Stimulated activated CD4-positive, alpha-beta T cell treated with anti-CD3 and anti-CD28 coated beads, Interleukin-4, amount 100 ng/mL, for 4 hours (primary cell): Measurements from ENCODE around the gene RBFOX2.
"Not testable (repeated sequence)": the region's sequence is repeated elsewhere in the genome, so short reads cannot be mapped to it uniquely, and the experiment has no call there.

Experiments used
- DNase-seq, 2 experiments: peaks; one replicate each; pipeline ENCODE4 v3.0.0-alpha.2; 2020

Gene RBFOX2

DNA sequence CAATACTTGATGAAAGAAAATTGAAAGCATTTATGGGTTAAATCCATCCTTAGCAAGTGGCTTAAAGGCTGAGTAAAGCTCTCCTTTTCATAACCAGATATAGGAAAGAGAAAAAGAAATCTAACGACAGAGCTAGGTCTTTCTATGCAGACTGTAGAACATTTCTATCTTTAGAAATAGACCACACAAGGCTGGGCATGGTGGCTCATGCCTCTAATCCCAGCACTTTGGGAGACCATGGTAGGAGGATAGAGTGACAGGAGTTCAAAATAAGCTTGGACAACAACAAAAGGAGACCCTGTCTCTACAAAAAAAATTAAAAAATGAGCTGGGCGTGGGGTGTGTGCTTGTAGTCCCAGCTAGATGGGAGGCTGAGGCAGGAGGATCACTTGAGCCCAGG, 220.2 kb downstream of the RBFOX2 start:
- no peak for DNase-seq

DNA sequence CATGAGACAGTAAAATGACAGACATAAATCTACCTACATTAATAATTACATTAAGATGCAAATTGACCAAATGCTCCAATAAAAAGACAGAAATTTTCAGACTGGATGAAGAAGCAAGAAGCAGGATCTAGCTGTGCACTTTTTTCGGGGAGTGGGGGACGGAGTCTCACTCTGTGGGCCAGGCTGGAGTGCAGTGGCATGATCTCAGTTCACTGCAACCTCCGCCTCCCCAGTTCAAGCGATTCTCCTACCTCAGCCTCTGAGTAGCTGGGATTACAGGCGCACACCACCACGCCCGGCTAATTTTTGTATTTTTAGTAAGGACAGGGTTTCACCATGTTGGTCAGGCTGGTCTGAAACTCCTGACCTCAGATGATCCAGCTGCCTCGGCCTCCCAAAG, 222.0 kb downstream of the RBFOX2 start:
- DNase-seq: not testable (repeated sequence)

DNA sequence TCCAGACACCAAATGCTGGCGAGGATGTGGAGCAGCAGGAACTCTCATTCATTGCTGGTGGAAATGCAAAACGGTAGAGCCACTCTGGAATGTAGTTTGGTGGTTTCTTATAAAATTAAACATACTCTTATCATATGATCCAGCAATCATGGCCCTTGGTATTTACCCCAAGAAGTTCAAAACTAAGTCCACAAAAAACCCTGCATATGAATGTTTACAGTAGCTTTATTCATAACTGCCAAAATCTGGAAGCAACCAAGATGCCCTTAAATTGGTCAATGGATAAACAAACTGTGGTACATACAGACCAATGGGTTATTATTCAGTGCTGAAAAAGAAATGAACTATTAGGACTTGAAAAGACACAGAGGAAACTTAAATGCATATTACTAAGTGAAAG, 223.2 kb downstream of the RBFOX2 start:
- no peak for DNase-seq

DNA sequence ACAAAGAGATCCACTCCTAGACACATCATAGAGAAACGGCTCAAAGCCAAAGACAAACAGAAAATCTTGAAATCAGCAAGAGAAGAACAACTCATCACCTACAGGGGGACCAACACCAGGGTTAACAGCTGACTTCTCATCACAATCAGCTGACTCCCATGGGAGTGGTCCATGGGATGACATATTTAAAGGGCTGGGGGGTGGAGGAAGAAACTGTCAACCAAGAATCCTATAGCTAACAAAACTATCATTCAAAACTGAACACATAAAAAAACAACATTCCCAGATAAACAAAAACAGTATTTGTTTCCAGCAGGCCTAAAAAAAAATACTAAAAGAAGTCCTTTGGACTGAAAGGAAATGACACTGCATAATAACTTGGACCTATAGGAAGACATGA, 224.2 kb downstream of the RBFOX2 start:
- DNase-seq: no peak

DNA sequence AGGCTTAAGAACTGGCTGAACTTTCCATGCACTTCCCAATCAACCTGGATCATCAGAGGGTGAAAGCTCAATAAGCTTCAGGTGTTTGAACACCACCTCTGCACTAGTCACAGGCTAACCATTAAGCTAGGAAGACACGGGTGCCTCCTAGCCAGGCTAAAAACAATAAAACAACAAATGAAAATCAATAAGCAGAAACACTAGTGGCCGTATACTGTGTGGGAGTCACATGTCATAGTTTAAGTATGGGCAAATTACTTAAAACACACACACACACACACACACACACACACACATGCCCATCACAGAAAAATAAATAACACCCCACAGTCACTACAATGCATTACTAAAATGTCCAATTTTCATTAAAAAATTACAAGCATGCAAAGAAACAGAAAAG, 225.7 kb downstream of the RBFOX2 start:
- no peak for DNase-seq

DNA sequence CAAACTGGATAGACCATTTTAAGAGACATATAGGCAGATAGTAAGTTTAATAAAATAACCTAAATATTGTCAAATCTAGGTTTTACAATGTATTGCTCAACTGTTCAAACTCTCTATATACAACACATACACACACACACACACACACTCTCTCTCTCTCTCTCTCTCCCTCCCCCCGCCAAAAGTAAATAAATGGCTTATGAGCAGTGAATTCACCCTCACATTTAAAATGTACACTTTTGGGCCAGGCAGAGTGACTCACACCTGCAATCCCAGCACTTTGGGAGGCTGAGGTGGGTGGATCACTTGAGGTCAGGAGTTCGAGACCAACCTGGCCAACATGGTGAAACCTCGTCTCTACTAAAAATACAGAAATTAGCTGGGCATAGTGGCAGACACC, 227.3 kb downstream of the RBFOX2 start:
- not testable (repeated sequence) for DNase-seq

DNA sequence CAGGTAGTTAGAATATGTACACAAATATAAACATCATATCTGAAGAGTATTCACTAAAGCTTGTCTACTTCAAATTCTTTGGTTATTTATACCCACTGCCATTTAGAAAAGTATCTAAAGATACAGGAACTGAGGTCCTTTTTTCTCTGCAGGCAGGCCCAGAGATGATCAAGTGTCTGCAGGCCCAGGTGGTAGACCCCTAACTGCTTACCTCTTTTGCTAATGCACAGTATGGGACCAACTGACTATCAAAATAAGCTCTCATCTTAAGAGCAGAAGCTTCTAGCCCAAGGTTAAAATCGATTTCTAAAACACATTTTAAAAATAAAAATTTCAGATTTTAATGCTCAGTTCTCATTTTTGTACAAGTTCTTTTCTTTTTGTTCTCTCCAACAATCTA, 229.5 kb downstream of the RBFOX2 start:
- no peak for DNase-seq

DNA sequence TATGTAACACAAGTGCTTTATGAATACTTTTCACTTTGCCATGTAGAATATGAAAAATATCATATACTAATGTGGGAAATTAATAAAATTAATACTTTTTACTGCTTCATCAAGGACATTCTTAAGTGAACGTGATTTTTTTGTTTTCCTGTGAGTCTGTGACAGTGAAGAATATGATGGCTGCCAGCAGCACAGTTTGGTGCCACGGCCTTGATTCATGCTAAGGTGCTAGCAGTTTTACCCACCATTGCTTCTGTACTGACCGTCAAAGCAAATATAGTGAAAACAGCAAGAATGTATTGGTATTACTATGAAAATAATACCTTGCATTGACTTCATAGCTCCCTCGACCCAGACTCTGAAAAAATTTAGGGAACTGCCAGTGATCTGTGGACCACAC, 231.2 kb downstream of the RBFOX2 start:
- no peak for DNase-seq

DNA sequence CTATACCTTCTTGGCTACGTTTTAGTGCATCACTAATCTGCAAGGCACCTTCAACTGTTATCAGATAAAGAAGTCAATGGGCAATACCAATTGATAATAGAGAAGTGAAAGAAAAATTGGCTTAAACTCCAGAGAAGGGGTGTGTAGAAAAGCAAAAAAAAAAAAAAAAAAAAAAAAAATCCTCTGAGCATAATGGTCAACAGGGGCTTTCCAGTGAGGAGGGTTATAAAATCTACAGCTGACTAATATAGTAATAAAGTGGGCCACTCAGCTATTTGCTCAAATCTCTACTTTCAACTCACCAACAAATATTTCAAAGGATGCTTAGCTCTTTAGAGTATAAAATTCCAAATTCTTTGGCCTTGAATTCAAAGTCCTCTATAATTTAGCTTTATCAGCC, 233.1 kb downstream of the RBFOX2 start:
- no peak for DNase-seq

DNA sequence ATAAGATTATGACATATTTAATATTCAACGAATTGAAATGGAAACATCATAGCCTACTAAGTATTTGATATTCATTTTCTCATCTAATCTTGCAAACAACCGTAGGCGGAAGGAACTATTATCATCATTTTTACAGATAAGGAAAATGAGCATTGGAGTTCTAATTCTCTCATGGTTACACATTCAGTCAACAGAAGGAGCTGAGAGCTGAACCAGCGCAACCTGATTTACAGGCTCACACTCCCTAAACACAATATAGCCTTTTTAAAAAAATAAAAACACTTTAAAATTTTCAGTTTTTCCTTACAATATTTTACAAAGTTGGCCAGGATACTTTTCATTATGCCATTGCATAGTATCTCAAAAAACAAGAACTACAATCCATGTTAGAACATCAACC, 236.1 kb downstream of the RBFOX2 start:
- DNase-seq: no peak

DNA sequence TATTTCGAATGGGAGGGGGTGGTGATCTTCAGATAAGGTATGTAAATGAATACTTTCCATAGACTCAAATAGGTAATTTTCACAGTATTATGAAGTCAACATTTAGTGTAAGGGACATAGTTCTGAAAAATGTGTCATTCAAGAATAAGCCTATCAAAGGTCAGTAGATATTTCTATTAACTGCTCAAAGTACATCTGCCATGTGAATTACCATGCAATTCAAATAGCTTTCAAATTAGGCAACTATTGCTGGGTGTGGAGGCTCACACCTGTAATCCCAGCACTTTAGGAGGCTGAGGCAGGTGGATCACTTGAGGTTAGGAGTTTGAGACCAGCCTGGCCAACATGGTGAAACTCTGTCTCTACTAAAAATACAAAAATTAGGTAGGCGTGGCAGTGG, 236.8 kb downstream of the RBFOX2 start:
- DNase-seq: not testable (repeated sequence)

DNA sequence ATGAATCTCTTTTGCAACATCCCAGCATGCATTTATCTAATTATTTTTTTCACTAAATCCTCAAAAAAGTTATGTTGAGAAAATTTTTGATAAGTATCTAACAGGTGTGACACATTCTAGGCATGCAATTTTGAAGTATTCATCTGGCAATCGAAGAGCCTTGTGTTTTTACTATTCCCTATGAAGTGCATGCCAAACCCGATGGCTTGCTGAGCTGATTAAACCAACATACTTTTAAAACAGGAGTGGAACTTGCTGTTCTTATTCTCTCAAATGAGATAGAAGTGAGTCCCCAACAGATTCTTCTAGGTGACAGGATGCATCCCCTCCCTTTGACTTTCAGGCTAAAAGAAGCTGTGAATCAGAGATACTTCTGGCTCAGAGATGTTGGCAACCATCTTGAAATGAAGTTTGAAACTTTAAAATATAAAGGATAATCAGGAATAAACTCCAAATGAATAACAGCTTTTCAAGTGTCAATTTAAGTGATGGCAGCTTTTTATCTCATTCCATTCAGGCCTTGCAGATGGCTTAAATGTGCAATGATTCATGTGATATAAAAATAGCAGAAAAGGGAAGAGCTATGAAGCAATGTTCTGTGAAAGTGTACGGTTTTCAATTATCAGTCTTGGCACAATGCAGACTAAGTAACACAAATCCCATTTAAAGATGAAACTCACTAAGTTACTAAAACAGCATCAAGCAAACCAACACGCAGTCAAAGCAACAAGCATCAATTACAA, 243.3 kb downstream of the RBFOX2 start:
- no peak for DNase-seq

DNA sequence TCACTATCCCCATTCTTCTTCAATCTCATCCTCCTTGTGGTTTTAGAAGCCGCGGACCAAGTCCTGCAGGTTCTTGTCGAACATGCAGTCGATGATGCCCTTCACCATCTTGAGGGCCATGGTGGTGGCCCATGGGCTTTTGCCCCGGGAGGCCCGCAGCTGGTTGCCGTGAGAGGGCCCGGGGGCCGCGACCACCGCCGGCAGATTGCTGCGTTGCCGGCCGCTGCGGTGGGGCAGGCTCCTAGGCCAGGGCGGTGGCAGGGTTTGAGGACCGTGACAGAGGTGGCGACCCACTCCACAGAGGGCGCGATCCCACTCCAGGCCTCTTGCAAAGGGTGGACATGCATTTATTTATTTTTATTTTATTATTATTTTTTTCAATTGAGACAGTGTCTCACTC, 244.0 kb downstream of the RBFOX2 start:
- no peak for DNase-seq

DNA sequence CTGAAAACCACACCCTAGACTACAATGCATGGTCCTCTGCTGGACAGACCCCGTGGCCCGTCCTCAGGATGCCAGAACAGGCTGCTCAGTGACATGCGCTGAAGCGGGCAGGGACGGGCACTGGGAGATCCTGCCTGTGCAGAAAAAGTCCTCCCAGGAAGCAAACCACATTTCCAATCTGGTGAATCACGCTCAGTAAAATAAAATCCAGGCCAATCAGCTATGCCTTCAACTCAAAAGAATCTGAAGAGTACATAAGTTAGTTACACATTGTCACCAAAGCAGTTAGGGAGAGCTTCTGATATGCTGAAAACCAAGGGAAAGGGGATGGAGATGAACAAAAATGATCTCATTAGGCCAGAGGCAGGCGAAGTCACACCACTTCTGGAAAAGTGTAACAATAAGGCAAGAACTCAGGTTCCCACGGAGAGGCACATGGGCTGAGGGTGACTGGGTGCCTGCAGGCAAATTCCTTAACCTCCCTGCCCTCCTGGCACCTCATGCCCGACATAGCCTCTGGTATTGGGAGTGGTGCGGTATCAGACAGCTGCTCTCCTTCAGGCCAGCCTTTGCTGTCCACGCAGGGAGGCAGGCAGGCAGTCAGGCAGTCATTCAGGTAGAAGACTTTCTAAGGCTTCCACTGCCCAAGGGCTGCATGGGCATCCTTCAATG, 244.5 kb downstream of the RBFOX2 start:
- no peak for DNase-seq

DNA sequence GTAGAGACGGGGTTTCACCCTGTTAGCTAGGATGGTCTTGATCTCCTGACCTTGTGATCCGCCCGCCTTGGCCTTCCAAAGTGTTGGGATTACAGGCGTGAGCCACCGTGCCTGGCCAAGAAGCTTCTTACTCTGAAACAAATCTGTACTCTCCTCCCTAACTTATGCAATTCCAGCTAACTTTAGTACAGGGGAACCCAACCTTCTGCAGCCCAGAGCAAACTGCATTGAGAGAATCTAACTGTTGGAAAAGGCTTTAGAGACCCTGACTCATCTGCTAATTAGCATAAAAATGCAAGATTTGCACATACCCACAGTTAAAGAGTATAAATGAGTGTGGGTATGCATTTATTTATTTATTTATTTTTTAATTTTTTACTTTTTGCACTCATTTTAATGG, 246.1 kb downstream of the RBFOX2 start:
- DNase-seq: no peak

DNA sequence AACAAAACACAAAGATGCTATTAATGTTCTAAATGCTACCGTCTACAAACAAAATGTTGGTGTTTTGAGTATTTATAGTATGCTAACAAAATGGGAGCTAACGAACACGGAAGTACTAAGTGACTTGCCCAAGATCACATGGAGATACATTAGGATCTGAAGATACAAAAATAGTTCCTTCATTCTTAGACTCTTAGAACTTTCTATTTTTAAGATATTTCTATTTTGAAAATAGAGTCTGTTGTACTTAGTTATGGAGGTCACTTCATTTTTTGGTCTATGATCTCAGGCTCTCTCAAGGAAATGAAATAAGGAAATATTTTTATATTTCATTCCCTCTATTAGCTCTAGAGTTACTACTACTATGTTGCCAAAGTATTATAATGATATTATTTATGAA, 246.7 kb downstream of the RBFOX2 start:
- DNase-seq: no peak

DNA sequence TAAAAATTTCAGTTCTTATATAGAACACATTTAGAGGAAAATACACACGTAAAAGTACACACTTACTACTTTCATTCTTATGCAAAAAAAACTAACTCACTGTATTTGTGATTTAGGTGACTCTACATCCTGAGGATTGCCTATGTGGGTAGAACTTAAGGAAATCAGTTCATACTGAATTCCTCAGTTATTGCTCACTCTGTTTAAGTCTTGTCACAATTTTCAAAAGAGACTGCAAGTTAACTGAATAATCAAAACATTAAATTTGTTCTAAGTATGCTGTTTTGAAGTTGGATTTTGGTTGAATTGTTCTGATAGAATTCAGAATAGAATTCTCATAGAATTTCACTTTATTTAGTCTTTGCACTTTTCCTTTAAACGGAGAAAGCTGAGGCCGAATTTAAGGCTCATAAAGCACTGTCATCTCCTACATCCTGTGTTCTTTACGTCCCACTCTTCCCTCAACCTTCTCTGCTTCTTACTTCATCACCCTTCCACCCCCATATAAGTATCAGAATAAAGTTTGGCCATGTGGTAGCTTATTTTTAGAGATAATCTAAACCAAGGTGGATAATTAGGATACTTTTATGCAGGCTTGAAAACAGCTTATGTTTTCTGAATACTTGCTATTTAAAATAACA, 251.2 kb downstream of the RBFOX2 start:
- DNase-seq: no peak

DNA sequence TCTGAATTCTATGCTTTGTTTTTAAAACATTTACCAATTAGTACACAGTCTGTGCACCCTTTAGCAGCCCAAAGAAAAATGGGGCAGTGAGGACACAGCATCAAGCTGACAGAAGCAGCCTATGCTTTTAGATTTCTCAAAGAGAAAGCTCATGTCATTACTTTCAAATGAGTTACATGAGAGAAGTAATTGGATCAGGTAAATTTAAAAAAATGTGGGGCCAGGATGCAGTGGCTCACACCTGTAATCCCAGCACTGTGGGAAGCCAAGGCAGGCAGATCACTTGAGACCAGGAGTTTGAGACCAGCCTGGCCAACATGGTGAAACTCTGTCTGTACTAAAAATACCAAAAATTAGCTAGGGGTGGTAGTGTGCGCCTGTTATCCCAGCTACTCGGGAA, 253.3 kb downstream of the RBFOX2 start:
- no peak for DNase-seq

DNA sequence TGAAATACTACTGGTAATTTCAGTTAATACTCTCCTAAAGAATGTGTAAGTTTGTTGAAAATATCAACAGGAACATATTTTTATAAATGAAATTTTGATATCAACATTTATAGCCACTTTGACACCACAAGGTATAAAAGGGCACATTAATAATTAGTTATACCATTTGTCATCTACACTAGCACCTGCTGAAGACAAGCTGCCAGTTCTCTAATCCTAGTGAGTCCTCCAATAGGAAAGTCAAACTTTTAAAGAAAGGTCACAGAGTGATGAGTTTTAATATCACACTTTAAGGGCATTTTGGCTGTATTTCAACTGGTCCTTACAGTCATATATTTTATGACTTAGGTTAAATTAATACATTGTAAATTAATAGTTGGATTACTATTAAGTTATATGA, 258.6 kb downstream of the RBFOX2 start:
- DNase-seq: no peak

DNA sequence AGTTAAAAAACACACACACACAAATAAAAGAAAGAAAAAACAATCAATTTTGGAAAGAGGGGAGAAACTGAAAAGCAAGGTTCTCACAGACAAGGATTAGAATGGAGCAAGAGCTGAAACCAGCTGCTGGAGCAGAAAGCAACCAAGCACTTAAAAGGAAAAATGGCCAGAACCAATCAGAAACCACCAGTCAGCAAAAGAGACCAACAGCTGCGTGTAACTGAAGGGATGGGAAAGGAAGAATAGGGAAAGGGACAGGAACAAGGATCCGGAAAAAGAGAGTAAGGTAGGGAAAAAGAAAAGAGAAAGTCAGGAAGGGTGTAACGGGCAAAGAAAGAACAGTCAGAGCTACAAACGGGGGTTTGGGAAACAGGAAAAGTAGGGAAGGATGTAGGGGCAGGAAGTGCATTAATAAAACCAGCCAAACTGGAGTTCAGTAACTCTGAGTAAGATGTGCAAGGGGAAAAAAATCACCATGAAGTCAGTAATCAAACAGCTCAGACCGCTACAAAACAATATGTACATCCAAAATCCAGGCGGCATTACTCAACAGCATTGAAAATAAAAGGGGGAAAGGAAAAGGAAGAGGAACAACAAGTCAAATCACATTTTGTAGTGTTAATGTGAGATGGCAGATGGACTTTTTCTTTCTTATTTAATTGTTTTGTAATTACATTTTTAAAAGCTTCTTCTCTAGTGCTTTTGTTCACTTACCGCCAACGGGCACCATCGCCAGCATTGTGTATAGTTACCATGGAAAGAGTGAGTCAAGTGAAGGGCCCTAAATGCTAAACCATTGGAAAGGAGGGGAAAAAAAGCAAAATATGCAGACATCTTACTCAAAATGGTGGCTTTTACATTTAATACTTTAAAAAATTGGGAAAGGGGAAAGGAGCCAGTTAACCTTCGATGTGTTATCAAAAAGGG, 261.7 kb downstream of the RBFOX2 start:
- DNase-seq: no peak

DNA sequence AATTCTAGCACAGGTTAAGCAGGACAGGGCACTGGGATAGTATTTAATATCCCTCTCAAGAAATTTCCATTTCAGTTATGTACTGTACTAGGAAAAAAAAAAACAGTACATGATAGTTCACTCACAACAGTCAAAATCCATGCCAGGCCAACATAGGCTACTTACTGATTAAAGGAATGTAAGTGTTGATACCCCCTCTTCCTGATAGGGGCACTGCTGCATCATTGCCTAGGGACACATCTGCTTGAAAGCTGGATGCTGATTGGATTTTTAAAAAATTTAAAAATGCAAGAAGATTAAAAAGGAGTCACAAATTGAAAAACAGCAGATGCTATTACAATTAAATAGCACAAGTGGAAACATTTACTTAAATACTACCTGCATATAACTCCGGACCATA, 267.6 kb downstream of the RBFOX2 start:
- DNase-seq: no peak

DNA sequence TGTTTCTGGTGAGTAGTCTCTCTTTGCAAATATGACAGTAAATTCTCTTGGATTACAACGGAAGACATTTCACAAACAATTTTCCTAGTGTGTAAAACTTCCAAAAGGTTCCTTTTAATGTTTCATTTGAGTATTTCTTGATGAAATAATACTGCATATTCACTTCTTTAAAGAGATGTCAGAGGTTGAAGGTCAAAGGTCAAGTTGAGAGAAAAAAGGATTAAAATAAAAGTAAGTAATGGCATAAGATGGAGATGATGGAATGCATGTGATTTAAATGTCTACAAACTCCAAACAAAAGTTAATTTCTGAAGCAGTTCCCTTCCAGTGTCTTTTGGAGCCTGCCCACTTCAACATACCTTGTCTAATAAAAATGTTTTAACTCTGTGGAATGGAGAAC, 270.2 kb downstream of the RBFOX2 start:
- no peak for DNase-seq

DNA sequence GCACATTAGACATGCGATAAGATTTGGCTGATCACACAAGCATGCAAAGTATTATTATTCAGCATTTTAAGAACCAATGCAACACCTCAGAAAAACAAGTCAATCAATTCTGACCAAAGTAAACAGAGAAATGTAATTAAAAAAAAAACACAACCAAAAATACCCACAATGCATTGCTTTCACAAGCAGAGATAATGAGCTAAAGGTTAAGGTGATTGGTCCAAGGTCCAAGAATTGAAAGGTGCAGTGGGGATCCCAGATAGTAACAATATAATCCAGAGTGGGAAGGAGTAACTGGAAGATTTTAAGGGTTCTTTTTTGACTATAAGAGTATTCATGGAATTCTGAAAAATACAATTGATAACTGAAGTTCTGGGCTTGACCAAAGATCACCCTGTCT, 271.9 kb downstream of the RBFOX2 start:
- DNase-seq: no peak
